Brain microvascular endothelial cell (primary cell): ENCODE data around the gene ACSM3.
"Not testable (repeated sequence)": the region's sequence is repeated elsewhere in the genome, so short reads cannot be mapped to it uniquely, and the experiment has no call there.

Experiments used
- DNase-seq: peaks from one replicate; pipeline ENCODE4 v3.0.0-alpha.2; 2020
- H3K27ac ChIP-seq: fragments of 250-450 bp; sonication (Bioruptor Pico); 2 replicates; pipeline ENCODE4 v1.5.1; 2020; ENCODE audit warnings: mild to moderate bottlenecking, moderate library complexity
- H3K27me3 ChIP-seq: fragments of 250-450 bp; sonication (Bioruptor Pico); replicated peaks from 2 replicates; pipeline ENCODE4 v1.5.1; 2020; ENCODE audit warnings: mild to moderate bottlenecking
- H3K36me3 ChIP-seq: fragments of 250-450 bp; sonication (Bioruptor Pico); replicated peaks from 2 replicates; pipeline ENCODE4 v1.5.1; 2020; ENCODE audit warnings: mild to moderate bottlenecking
- H3K4me3 ChIP-seq: 2 replicates; pipeline ENCODE4 v1.5.1; 2011; ENCODE audit warnings: low read depth, mild to moderate bottlenecking, control low read depth, low read length, moderate library complexity
- in situ Hi-C: cut with HindIII; loops from 2 replicates; pipeline ENCODE4 v1.10.0; 2017; ENCODE audit warnings: low sequenced_read_pairs, low pct_ligation_motif_present
- TF ChIP-seq, protein P1 (sequence below): IDR thresholded peaks from 2 replicates; pipeline ENCODE4 v1.5.1; 2011; ENCODE audit warnings: low read depth, mild to moderate bottlenecking, moderate library complexity, low read length, control low read depth, inconsistent platforms; ENCODE audit errors: missing control alignments

Gene ACSM3

DNA sequence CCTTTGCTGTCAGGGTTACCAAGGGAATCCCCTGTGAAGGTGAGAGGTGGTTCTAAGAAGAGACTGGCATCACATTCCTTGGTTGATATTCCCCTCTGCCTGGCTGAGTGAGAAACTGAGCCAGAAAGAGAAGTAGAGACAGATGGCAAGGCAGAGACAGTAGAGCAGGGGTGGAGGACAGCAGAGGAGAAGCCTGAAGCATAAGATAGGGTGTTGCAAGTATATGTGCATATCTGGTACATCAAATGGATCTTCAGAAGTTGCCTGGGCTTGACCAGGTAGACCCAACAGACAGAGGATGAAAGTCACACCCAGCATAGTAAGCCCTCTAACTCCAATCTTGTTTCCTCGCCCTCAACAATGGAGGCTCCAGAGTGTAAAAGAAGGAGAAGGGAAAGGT, 14.3 kb upstream of the ACSM3 start:
- in situ Hi-C loops = no loop called here
- Histone ChIP-seq H3K36me3 (no peaks in the 10 kb centered on the region), H3K27ac (no peak overlapping the region), H3K4me3 (no peak overlapping the region), H3K27me3 (no peaks in the 10 kb centered on the region)
- TF ChIP-seq, protein P1, sequence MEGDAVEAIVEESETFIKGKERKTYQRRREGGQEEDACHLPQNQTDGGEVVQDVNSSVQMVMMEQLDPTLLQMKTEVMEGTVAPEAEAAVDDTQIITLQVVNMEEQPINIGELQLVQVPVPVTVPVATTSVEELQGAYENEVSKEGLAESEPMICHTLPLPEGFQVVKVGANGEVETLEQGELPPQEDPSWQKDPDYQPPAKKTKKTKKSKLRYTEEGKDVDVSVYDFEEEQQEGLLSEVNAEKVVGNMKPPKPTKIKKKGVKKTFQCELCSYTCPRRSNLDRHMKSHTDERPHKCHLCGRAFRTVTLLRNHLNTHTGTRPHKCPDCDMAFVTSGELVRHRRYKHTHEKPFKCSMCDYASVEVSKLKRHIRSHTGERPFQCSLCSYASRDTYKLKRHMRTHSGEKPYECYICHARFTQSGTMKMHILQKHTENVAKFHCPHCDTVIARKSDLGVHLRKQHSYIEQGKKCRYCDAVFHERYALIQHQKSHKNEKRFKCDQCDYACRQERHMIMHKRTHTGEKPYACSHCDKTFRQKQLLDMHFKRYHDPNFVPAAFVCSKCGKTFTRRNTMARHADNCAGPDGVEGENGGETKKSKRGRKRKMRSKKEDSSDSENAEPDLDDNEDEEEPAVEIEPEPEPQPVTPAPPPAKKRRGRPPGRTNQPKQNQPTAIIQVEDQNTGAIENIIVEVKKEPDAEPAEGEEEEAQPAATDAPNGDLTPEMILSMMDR = no peak
- no peak for DNase-seq

DNA sequence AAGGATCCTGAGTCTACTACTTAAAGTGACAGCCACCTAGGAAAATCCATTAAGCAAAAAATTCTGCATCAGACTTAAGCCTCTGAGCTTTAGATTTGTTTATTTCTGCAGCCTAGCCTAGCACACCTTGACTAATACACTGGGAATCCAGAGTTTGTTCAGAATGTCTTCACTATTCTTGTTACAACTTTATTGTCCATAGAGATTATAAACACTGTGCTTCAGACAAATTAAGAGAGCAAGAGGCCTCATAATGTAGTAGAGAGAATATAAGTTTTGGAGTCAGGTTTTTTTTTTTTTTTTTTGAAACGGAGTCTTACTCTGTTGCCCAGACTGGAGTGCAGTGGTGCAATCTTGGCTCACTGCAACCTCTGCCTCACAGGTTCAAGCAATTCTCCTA, 13.3 kb upstream of the ACSM3 start:
- no peak overlapping the region for H3K27ac ChIP-seq
- DNase-seq = no peak
- H3K4me3 ChIP-seq = no peak overlapping the region
- no peaks in the 10 kb centered on the region for H3K36me3 ChIP-seq
- in situ Hi-C loops = no loop called here
- TF ChIP-seq, protein P1 = no peak
- H3K27me3 ChIP-seq = no peaks in the 10 kb centered on the region

DNA sequence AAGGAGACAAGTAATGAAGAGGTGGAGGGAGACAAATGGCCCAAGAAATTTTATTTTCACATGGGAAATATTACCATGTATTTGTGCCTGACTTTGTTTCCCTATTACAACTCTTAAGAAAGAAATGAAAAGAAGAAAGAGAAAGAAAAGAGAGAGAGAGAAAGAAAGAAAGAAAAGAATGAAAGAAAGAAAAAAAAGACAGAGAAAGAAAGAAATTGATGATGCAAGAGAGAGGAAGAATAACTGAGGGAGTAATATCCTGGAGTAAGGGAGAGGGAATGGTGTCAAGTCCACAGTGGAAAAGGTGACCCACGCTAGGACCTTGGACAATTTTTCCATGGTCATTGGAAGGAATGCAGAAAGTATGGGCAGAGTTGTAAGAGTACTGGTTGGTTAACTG, 10.1 kb upstream of the ACSM3 start:
- TF ChIP-seq, protein P1 = no peak

DNA sequence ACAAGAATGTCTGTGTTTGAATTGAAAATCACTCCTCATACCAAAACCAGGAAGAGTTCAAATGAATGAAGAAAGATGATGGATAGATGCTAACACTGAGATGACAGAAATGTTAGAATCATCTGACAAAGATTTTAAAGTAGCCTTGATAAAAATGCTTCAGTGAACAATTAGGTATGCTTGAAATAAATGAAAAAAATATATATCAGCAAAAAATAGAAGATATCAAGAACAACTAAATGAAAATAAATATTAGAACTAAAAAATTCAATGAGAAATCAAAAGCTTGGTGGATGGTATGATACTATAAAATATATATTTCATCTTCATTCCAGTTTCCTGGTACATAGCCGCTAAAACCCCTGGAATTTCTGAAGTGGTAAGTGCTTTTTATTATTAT, 8.6 kb upstream of the ACSM3 start:
- no peak for DNase-seq
- H3K27me3 ChIP-seq = no peaks in the 10 kb centered on the region
- no peaks in the 10 kb centered on the region for H3K36me3 ChIP-seq
- TF ChIP-seq, protein P1 = no peak
- in situ Hi-C loops = no loop called here
- H3K27ac ChIP-seq = no peak overlapping the region
- no peak overlapping the region for H3K4me3 ChIP-seq

More for the DNA sequence above, 10.1 kb upstream of the ACSM3 start:
- no peaks in the 10 kb centered on the region for H3K36me3 ChIP-seq
- DNase-seq = no peak
- H3K27ac ChIP-seq = no peak overlapping the region
- no peaks in the 10 kb centered on the region for H3K27me3 ChIP-seq
- H3K4me3 ChIP-seq = no peak overlapping the region
- in situ Hi-C loops = no loop called here

DNA sequence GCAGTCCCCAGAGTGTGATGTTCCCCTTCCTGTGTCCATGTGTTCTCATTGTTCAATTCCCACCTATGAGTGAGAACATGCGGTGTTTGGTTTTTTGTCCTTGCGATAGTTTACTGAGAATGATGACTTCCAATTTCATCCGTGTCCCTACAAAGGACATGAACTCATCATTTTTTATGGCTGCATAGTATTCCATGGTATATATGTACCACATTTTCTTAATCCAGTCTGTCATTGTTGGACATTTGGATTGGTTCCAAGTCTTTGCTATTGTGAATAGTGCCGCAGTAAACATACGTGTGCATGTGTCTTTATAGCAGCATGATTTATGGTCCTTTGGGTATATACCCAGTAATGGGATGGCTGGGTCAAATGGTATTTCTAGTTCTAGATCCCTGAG, 8.0 kb upstream of the ACSM3 start:
- H3K27ac ChIP-seq, H3K27me3 ChIP-seq, in situ Hi-C loops, H3K36me3 ChIP-seq, H3K4me3 ChIP-seq, DNase-seq: not testable (repeated sequence)

DNA sequence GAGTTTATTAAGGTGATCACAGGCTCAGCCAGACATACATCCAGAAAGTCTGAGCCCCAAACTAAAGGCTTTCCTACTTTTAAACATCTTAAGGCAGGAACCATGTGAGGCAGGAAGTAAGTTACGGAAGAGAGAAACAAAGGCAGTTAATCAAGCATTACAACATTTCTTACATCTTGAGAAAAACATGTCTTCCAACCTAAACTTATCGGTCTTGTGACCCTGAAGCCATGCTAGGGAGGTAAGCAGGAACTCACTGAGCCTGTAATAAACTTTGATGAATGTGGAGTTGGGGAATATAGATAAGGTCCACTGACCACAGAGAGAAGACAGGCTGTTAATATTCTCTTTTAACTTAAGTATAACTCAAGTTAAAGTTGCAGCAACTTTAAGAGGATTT, 3.5 kb upstream of the ACSM3 start:
- no peaks in the 10 kb centered on the region for H3K36me3 ChIP-seq
- H3K27ac ChIP-seq = no peak overlapping the region
- in situ Hi-C loops = no loop called here
- no peak for DNase-seq
- TF ChIP-seq, protein P1 = no peak
- no peaks in the 10 kb centered on the region for H3K27me3 ChIP-seq
- H3K4me3 ChIP-seq = no peak overlapping the region
